NCI-H524 treated with DMSO at 0.1 percent for 48 hours (cell line): Measurements from ENCODE around the gene FBXW8.

Experiments
- DNase-seq: peaks from one replicate; lab custom pipeline; 2025; lab: John Stamatoyannopoulos, UW

FBXW8 gene

GRCh38 chr12:117037289-117038022 lies 126.7 kb downstream of the FBXW8 start:
- no peak for DNase-seq

- no peak for DNase-seq
These were observed 127.4 kb downstream of the FBXW8 start for GRCh38 chr12:117038023-117038680.

- DNase-seq: no peak
These were observed 128.2 kb downstream of the FBXW8 start for GRCh38 chr12:117038919-117039318.

- no peak for DNase-seq
These were observed 129.2 kb downstream of the FBXW8 start for GRCh38 chr12:117039891-117040309.

GRCh38 chr12:117040496-117040895 lies 129.7 kb downstream of the FBXW8 start:
- DNase-seq: no peak

DNA sequence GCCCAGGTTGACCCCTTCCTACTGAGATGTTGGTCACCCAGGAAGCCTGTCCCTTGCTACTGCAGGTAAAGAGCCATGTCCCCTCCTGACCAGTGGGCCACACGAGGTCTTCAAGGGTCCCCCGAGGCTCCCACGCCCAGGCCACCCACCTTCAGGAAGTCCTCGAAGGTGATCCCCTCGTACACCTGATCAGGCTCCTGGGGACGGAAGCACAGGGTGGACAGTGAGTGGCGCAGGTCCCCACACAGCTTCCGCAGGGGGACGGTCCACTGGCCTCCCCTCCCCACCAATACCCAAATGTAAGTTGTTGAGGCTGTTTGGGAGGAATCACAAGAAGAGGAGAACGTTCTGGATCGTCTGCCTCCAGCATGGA lies 131.0 kb downstream of the FBXW8 start:
- no peak for DNase-seq

DNA sequence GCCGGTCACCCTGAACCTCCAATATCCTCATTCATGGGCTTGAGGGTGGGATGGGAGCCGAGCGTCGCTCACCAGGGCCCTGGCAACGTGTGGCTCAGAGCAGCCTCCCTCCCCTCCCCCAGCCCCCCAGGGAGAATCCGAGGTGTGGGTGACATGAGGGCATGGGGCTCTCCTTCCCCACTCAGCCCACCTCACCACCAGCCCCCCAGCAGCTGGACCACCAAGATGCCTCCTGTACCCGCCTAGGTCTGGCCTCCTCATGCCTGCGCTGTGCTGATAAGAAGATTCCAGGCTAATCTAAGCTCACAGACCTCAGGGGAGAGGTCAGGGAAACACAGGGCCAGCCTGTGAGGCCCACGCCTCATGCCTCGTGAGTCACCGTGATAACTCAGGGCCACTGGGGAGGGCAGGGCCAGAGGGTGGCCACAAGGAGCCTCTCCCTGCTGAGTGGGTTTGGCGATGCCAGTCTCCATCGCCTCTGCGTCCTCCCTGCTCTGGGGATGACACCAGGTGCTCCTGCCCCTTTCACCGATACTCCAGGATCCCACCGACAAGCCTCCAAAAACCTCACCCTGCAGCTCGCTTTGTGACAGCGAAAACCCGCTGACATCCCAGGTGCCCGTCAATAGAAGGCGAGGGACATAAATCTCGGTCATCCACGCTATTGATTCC lies 131.6 kb downstream of the FBXW8 start:
- no peak for DNase-seq

GRCh38 chr12:117042862-117043261 lies 132.1 kb downstream of the FBXW8 start:
- no peak for DNase-seq

- no peak for DNase-seq
These were observed 133.6 kb downstream of the FBXW8 start for GRCh38 chr12:117044311-117044710.

DNA sequence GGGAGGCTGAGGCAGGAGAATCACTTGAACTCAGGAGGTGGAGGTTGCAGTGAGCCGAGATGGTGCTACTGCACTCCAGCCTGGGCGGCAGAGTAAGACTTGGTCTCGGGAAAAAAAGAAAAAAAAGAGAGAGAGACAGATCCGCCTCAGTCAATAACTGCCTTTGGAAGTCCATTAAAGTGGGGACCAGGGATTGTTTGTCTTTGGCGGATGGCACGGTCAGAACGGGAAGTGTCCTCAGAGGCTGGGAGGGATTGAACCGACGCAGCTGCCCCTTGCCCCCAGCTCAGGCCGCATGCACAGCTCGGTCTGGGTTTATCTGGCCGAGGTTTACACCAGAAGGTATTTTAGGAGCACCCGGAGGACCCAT lies 134.0 kb downstream of the FBXW8 start:
- DNase-seq: no peak

GRCh38 chr12:117045160-117046010 lies 134.6 kb downstream of the FBXW8 start:
- DNase-seq: no peak

- DNase-seq: no peak
These were observed 135.2 kb downstream of the FBXW8 start for GRCh38 chr12:117046011-117046369.

DNA sequence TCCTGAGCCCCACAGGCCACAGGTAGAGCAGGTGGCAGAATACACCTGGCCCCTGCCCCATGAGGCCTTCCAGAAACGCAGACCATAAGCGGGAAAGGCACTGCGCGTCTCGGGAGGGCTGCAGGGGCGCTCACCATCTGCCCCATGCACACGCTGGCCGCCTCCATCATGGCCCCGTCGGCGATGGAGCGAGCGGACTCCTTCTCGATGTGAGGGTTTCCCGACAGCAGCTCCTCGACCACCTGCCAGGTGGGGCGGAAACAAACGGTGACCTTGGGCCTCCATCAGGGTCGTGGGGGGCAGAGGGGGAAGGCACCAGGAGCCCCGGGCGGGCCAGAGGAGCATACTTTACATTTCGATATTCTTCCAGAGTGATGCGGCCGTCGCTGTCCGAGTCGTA lies 135.7 kb downstream of the FBXW8 start:
- DNase-seq: no peak

DNA sequence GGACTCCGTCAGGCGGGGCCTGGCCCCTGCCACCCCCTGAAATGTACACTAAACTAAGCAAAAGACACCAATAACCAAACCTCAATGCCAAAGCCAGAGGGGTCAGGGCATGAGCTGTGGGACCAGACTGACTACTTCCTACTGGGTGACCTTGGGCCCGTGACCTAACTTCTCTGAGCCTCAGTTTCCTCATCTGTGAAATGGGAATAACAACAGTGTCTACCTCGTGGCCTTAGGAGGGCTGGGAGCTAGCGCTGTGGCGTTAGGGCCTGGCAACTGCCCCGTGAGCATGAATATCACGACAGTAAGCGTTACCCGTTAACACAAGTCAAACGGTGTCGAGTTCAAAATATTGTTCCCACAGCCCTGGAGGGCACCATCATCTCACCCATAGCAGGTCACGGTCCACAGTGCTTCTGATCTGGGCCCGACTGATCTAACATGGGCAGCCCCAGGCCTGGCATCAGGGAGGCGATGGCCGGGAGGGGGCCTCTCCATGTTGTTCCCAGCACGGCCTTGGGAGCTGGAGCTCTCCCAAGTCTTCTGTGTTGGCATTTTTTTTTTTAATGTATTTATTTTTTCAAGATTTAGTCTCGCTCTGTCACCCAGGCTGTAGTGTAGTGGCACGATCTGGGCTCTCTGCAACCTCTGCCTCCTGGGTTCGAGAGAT lies 136.2 kb downstream of the FBXW8 start:
- no peak for DNase-seq

DNA sequence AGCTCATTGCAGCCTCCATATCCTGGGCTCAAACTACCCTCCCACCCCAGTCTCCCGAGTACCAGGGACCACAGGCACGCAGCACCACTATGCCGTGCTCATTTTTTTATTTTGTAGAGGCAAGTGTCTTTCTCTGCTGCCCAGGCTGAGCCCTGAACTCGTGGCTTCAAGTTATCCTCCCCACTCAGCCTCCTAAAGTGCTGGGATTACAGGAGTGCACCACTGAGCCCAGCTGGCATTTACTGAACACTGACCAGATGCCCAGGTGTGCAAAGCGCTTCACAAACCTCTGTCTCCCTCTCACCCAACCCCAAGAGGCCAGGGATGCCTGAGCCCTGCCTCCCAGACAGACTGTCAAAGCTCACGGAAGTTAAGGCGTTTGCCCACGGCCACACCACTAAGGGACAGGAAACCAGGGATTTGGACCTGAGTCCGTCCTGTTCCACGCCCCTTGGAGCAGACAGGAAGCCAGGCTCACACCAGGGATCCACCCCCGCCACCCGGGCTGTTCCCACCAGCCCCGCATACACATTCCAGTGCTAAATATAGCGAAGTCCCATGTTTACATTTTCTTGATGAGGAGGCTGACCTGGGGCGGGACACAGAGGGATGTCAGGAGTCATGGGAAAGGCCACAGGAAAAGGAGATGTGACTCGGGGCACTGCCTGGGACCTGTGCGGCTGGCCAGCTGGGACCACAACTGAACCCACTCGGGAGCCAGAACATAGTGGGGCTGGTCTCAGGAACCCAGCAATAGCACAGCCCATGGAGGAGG lies 137.2 kb downstream of the FBXW8 start:
- DNase-seq: no peak

DNA sequence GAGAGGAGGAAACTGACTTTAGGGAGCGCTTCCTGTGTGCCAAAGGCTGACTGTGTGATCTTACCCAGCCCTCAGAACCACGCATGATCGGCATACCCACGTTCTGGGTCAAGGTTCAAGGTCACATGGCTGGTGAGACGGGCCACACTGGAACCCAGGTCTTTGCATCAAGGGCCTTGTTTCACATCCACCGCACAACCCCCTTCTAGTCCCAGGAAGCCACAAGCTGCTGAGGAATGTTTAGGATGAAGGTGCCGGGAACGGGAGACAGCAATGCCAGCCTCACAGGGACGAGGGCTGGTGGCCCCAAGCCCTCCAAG lies 137.8 kb downstream of the FBXW8 start:
- no peak for DNase-seq

DNA sequence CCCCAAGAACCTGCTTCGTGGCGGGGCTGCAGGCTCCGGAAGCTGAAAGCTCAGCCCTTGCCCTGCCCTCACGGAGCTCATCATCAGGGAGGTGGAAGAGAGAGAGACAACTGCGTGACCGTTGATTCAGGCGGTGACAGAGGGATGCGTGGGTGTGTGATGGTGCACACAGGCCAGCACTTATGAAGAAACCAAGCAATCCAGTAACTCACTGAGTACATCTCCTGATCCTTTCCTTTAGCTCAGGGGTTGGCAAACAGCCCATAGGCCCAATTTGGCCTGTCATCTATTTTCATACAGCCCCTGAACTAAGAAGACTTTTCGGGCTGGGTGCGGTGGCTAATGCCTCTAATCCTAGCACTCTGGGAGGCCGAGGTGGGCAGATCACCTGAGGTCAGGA lies 138.5 kb downstream of the FBXW8 start:
- DNase-seq: no peak

DNA sequence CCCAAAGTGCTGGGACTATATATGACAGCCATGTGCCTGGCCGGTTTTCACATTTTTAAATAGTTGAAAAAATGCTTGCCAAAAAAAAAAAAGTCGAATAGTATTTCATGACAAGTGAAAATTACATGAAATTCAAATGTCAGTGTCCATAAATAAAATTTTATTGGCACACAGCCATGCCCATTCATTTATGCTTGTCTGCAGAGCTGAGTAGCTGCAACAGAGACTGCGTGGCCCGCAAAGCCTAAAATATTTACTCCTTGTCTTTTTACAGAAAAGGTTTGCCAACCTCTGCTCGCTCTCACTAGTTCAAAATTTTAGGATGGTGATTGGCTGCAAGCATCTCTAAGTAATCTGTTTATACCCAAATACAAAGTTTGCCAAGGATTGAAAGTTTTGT lies 139.3 kb downstream of the FBXW8 start:
- DNase-seq: no peak

DNA sequence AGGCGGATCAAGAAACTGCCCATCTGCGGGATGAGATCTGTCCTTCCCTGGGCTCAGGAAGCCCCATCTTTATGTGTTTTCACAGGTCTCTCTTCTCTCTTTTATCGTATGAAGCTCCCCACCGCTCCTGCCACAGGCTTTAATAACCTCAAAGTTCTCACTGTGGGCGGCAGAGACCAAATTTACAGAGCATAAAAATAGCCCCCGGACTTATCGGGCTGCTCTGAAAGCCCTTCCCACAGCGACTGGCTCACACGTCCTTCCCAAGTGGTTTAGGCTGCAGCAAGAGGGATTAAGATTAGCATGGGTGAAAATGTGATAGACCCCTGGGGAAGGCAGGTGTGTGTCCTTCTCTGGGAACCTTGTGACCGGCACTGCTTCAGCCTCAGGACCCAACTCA lies 140.6 kb downstream of the FBXW8 start:
- DNase-seq: no peak

DNA sequence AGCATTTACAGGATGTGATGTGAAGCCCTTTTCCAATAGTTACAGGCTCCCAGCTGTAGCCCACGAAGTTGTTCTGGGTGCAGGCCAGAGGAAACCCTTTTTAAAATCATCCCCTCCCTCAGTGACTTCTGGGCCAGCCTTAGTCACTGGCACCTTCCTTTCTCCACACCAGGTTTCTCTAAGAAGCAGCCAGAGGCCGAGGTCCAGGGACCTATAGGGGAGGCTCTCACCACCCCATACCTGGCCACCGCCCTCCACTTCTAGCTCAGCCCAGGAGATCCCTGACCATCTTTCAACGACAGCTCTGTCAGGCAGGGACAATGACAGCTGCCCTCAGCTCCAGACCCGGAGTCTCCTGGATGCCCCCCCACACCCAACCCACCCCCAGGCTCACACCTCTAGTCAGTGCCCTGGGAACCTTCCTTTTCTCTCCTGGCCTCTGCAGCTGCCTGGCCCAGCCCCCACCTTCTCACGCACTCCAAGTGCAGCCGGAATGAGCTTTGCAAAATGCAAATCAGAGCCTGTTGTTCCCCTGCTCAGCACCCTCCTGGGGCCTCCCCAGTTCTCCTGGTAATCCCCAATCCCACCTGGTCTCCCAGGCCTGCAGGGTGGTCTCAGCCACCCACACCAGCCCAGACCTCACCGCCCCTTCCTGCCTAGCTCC lies 141.8 kb downstream of the FBXW8 start:
- DNase-seq: no peak

- no peak for DNase-seq
These were observed 142.3 kb downstream of the FBXW8 start for GRCh38 chr12:117053050-117053400.
